Measurements from ENCODE around the gene TMIGD2. TPM values are rescaled to one million over a fixed set of nuclear protein-coding genes. Genes with fewer than 3 reads are reported as not detected.

TMIGD2 gene
- total RNA-seq, 1 experiment from 2014 or later: not detected

DNA sequence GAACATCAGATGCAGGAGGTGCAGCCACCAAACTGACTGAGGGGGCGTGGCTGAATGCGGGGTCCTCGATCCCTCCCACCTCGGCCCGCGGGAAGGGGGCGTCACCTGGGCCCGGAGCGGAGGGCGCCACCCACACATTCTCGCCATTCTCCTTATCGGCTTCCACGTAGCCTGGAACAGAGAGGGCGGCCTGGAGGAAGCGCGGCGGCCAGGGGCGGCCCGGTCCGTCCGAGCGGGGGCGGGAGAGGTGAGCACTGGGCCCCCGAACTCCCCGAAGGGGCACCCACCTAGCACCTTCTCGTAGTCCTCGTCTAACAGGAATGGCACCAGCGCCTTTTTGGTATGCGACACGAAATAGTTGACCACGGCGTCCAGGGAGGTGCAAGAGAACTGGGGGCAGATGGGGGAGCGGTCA lies 24.7 kb upstream of the TMIGD2 start:
- H3K27ac ChIP-seq (ENCODE audit: low read length): no peak overlapping the region
- no peak for DNase-seq (ENCODE audit: low read depth, low spot score)
- POLR2A ChIA-PET: no interaction called here
- no peaks in the 10 kb centered on the region for H3K36me3 ChIP-seq (ENCODE audit: control insufficient read depth, insufficient read depth, low read length)
- no peak for TF ChIP-seq POLR2AphosphoS5 (IDR thresholded peaks at IDR 0.05; ENCODE audit: low read depth, low read length)
- TF ChIP-seq, protein P1, sequence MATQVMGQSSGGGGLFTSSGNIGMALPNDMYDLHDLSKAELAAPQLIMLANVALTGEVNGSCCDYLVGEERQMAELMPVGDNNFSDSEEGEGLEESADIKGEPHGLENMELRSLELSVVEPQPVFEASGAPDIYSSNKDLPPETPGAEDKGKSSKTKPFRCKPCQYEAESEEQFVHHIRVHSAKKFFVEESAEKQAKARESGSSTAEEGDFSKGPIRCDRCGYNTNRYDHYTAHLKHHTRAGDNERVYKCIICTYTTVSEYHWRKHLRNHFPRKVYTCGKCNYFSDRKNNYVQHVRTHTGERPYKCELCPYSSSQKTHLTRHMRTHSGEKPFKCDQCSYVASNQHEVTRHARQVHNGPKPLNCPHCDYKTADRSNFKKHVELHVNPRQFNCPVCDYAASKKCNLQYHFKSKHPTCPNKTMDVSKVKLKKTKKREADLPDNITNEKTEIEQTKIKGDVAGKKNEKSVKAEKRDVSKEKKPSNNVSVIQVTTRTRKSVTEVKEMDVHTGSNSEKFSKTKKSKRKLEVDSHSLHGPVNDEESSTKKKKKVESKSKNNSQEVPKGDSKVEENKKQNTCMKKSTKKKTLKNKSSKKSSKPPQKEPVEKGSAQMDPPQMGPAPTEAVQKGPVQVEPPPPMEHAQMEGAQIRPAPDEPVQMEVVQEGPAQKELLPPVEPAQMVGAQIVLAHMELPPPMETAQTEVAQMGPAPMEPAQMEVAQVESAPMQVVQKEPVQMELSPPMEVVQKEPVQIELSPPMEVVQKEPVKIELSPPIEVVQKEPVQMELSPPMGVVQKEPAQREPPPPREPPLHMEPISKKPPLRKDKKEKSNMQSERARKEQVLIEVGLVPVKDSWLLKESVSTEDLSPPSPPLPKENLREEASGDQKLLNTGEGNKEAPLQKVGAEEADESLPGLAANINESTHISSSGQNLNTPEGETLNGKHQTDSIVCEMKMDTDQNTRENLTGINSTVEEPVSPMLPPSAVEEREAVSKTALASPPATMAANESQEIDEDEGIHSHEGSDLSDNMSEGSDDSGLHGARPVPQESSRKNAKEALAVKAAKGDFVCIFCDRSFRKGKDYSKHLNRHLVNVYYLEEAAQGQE (IDR thresholded peaks at IDR 0.05; ENCODE audit: insufficient read depth in 1 of 2, low read depth in 2 of 2, low read length in 1 of 2): no peak
- TF ChIP-seq SIN3A (IDR thresholded peaks at IDR 0.05; ENCODE audit: borderline replicate concordance, insufficient read depth, low read depth, low read length): no peak
- TF ChIP-seq, protein P2, sequence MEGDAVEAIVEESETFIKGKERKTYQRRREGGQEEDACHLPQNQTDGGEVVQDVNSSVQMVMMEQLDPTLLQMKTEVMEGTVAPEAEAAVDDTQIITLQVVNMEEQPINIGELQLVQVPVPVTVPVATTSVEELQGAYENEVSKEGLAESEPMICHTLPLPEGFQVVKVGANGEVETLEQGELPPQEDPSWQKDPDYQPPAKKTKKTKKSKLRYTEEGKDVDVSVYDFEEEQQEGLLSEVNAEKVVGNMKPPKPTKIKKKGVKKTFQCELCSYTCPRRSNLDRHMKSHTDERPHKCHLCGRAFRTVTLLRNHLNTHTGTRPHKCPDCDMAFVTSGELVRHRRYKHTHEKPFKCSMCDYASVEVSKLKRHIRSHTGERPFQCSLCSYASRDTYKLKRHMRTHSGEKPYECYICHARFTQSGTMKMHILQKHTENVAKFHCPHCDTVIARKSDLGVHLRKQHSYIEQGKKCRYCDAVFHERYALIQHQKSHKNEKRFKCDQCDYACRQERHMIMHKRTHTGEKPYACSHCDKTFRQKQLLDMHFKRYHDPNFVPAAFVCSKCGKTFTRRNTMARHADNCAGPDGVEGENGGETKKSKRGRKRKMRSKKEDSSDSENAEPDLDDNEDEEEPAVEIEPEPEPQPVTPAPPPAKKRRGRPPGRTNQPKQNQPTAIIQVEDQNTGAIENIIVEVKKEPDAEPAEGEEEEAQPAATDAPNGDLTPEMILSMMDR (IDR thresholded peaks at IDR 0.05): no peak
- TF ChIP-seq TCF7L2 (IDR thresholded peaks at IDR 0.05; ENCODE audit: low read depth, low read length): no peak
- no peak overlapping the region for H3K4me3 ChIP-seq (ENCODE audit: low read depth in 2 of 2, low read length in 2 of 2)
- intact Hi-C loops (cut with micrococcal nuclease; ENCODE audit: unreplicated experiment) (no loop called here), in situ Hi-C loops (cut with HindIII; ENCODE audit: low pct_unique_long_range_greater_than_20kb, low sequenced_read_pairs) (no loop called here)
- no peaks in the 10 kb centered on the region for H3K9me3 ChIP-seq (ENCODE audit: control insufficient read depth, insufficient read depth, low read depth, low read length)
- no peaks in the 10 kb centered on the region for H3K27me3 ChIP-seq (ENCODE audit: control insufficient read depth, insufficient read depth, low read length)
- no peaks in the 10 kb centered on the region for H3K4me1 ChIP-seq (ENCODE audit: control insufficient read depth, insufficient read depth, low read length)
- no peak for ATAC-seq
- no TSS peak for BruUV-seq (replicated peaks)
- CTCF ChIA-PET: no interaction called here

DNA sequence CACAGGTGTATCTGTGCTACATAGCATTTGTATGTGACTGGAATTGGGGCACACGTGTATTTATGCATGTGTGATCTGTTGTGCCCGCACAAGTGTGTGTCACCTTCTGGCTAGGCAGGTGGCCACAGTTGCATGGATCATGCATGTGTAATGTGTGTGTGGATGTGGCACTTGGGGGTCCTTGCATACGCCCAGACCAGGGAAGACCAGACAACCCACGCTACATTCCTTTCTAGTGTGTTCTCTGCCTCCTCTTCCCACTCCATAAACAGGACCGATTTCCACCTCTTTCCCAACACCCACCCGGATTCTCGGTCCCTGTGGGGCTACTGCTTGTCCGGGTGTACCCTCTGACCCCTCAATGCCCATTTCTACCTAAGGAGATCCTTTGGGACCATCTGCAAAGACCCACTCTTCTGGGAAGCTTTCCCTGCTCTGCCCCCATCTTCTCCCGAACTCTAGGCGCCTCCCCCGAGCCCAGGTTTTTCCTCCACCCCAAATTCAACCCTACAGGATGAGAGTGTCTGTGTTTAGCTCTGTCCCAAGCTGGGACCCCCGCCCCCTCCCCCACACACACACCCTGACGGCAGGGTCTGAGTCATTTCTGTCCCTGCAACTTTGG lies 24.1 kb upstream of the TMIGD2 start:
- intact Hi-C loops (cut with micrococcal nuclease; ENCODE audit: unreplicated experiment): no loop called here

More for the DNA sequence above, 24.1 kb upstream of the TMIGD2 start:
- Histone ChIP-seq H3K4me3 (ENCODE audit: low read depth in 2 of 2, low read length in 2 of 2) (no peak overlapping the region), H3K36me3 (ENCODE audit: control insufficient read depth, insufficient read depth, low read length) (no peaks in the 10 kb centered on the region), H3K27me3 (ENCODE audit: control insufficient read depth, insufficient read depth, low read length) (no peaks in the 10 kb centered on the region), H3K4me1 (ENCODE audit: control insufficient read depth, insufficient read depth, low read length) (no peaks in the 10 kb centered on the region), H3K9me3 (ENCODE audit: control insufficient read depth, insufficient read depth, low read depth, low read length) (no peaks in the 10 kb centered on the region), H3K27ac (ENCODE audit: low read length) (no peak overlapping the region)
- ATAC-seq: no peak
- no peak for TF ChIP-seq SIN3A (IDR thresholded peaks at IDR 0.05; ENCODE audit: borderline replicate concordance, insufficient read depth, low read depth, low read length)
- TF ChIP-seq, protein P1 (IDR thresholded peaks at IDR 0.05; ENCODE audit: insufficient read depth in 1 of 2, low read depth in 2 of 2, low read length in 1 of 2): no peak
- TF ChIP-seq TCF7L2 (IDR thresholded peaks at IDR 0.05; ENCODE audit: low read depth, low read length): no peak
- no peak for TF ChIP-seq POLR2AphosphoS5 (IDR thresholded peaks at IDR 0.05; ENCODE audit: low read depth, low read length)
- TF ChIP-seq, protein P2 (IDR thresholded peaks at IDR 0.05): no peak
- no TSS peak for BruUV-seq (replicated peaks)
- no peak for DNase-seq (ENCODE audit: low read depth, low spot score)
- in situ Hi-C loops (cut with HindIII; ENCODE audit: low pct_unique_long_range_greater_than_20kb, low sequenced_read_pairs): no loop called here
- ChIA-PET POLR2A (no interaction called here), CTCF (no interaction called here)
